Cerebellar cortex (tissue), 1 donor: ENCODE measurements around the gene GJD4.

Source experiments
- DNase-seq: peaks from one replicate; pipeline ENCODE4 v3.0.0-alpha.2; 2015; ENCODE audit warnings: low spot score

GJD4 gene

GRCh38 chr10:35579116-35579515 is 26.0 kb upstream of the GJD4 start:
- DNase-seq, result no peak

DNA sequence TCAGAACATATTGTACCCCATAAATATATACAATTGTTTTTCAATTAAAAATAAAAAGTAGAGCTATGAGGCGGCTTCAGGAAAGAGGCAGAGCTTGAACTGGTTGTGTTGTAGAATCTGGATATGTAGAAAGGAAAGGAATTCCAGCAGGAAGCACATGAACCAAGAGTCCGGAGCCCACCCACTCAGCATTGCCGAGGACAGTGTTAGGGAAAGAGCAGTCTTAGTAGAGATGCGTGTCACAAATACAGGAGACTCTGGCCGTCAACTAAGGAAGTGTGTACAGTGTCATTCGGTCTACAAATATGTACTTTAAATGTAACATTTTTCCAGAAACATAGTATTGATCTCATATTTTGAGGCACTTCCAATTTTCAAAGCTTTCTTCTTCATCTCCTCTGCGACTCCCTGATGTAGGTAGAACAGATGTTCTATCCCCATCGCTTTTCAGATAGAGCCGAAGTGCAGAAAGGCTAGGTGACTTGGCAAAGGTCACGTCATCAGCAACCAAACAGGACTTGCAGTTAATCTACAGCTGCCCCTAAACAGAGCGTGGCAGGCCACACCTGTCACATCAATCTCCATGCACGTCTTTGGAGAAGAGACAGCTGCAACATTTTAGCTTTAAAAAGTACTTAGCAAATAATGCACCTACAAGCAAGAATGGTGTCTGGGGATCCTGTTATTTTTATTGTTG is 25.3 kb upstream of the GJD4 start:
- DNase-seq, result no peak

DNA sequence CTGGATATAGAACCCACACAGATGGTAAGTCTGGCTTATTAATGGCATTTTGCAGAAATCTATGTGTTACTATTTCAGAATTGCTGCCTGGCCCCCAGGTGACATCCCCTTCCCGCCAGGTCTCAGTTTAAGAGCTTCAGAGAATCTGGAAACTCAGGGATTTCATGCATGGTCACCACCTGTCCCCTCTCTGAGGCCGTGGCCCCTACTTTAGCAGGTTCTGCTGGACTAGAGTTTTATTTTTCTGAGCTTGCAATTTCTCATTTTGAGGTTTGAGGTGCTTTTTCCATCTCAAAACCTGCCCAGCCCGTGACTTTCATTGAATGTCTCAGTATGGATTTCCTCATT is 24.7 kb upstream of the GJD4 start:
- DNase-seq, result no peak

DNA sequence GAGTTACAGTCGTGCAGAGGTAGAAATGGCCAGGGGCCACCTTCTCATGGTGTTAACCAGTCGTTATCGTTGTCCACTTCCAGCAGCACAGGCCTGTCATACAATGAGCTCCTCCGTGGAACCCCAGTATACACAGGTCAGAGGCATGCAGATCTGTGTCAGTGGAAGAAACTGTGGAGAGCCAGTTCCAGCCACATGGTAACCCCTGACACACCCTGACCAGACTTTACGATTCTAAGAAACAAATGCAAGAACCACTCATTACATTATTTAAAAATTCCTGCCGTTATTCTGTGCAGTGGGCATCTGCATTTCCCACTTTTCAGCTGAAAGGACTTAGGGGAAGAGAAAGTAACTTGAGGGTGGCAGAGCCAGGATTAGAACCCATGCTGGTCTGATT is 23.5 kb upstream of the GJD4 start:
- no peak for DNase-seq

DNA sequence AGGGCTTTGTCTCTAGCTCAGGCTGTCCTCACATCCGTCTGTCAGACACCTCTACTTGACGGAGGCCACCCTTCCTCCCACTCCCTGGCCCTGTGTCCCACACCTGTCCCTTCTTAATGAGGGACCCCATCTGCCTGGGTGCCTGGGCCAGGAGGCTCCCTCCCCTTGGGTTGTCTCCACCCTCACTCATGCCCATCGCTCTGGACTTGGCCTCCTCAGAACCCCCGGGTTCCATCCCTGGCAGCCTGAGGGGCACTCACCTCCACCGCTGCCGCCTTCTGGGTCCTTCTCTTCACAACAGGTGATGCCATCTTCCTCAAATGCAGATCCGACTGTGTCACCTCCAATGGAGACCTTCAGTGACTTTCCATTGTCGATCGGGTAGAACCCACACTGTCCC is 20.2 kb upstream of the GJD4 start:
- no peak for DNase-seq

DNA sequence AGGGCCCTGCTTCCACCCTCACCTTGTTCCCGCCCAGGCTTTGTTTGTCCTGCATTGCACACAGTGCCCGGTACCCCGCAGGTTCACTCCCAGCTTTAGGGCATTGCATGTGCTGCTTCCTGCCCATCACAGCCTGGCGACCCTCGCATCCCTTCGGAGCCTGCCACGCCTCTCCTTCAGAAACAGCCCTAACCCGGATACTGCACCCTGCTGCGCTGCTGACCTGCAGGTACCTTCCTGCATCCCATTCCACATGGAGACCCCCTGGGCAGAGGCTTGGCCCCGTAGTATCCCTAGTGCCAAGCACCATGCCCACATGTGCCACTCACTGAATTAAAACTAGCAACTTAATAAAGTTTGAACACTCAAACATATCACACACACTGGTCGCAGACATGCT is 19.8 kb upstream of the GJD4 start:
- no peak for DNase-seq

DNA sequence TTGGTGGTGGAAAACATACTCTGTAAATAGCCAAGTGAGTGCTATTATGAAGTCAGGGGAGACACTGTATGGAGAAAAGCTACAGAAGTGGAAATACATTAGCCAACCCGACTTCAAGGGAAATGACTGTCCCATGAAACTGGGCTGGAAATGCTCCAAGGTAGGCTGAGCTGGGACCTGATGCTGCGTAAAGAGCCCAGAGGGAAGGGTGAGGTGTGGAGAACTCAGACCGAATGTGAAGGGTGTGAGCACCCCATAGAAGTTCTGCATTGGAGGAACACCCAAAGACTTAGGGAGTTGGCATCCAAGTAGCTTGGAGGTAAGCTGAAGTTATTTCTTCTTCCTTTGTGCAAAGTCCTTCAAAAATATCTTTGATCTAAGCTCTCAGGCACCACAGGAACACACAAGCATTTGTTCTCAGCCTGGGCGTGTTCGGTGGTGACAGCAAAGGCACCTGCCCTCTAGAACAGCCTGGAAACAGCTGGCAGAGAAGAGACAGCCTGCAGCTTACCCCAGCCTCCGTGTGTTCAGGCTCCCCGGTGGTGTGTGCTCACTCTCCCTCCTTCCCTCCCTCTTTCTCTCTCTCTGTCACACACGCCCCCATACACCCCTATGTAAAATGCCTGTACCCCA is 19.1 kb upstream of the GJD4 start:
- no peak for DNase-seq

DNA sequence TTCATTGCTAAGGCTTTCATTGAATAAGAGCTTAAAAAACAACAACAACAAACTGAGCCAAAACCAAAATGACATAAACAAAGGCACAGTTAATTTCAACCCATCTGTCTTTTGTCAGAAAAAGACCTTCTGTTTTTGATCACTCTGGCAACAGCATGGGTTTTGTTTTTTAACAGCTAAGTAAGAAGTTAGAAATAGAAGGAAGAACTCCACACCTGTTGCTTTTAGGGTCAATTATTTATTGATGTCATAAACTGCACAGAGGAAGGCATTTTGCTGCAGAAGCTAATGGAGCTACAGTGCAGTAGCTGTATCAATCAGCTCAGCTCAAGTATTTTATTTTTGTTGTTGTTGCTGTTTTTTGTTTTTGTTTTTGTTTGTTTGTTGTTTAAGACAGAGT is 16.3 kb upstream of the GJD4 start:
- no peak for DNase-seq

DNA sequence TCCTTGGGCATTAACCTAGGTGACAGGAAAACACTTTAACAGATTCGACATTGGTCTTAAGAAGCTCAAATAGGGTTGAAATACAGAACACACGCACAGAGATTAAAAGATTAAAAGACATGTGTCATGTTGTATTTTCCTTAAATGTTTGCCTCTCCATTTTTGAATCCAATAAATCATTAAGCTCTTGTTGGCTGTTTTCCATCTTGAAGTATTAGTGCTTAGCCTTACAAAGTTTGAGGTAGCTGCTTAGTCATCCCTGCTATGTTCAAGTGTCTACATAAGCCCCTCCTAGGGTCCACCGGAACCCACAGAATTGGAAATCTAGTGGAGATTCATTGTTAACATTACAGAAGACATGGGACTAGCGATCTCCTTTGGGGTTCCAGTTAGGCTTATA is 12.7 kb upstream of the GJD4 start:
- no peak for DNase-seq

- DNase-seq, result no peak
Observed at GRCh38 chr10:35594115-35595079, 10.7 kb upstream of the GJD4 start.

DNA sequence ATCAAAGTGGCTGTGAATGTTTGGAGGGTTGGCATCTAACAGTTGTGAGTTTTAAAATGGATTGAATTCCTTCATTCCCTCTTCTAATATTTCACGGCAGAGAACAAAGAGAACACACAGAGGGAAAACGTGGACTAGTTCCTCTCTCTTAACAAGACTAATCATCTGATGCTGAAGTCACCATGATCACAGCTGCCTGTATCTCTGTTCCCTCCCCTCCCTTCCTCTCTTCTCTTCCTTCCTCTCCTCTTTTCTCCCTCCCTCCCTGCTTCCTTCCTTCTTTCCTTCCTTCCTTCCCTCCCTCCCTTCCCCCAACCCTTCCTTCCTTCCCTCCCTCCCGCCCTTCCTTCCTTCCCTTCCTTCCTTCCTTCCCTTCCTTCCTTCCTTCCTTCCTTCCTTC is 10.0 kb upstream of the GJD4 start:
- DNase-seq, result no peak

GRCh38 chr10:35598379-35598778 is 6.8 kb upstream of the GJD4 start:
- peak; percentile 8 for DNase-seq

- DNase-seq, result no peak
Observed at GRCh38 chr10:35600193-35600592, 4.9 kb upstream of the GJD4 start.

GRCh38 chr10:35606430-35606829 is 1.3 kb downstream of the GJD4 start:
- DNase-seq, result no peak

- DNase-seq, result no peak
Observed at GRCh38 chr10:35607475-35608327, 2.6 kb downstream of the GJD4 start.

DNA sequence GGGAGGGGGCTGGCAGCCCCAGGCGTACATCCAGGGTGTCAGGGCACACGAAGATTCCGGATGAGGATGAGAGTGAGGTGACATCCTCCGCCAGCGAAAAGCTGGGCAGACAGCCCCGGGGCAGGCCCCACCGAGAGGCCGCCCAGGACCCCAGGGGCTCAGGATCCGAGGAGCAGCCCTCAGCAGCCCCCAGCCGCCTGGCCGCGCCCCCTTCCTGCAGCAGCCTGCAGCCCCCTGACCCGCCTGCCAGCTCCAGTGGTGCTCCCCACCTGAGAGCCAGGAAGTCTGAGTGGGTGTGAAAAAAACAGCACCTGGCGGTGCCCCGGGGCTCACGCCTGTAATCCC is 3.2 kb downstream of the GJD4 start:
- no peak for DNase-seq

DNA sequence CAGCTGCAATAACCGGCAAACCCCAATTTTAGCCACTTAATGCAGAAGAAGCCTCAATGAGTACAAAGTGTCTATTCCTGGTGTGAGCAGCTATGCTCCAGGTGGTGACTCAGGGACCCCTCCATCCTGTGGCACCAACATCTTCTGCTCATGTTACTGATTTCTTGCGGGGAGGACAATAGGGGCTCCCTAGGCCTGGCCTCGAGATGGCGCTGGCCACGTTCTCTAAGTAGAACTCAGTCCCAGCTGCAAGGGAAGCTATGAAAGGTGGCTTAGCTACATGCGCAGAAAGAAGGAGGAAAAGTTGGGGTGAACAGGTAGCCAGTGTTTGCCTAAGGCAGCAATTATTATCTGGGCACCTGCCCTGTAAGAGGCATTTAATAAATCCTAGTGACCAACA is 6.6 kb downstream of the GJD4 start:
- DNase-seq, result no peak

GRCh38 chr10:35612385-35613106 is 7.4 kb downstream of the GJD4 start:
- no peak for DNase-seq

GRCh38 chr10:35613107-35613440 is 7.9 kb downstream of the GJD4 start:
- DNase-seq, result no peak

GRCh38 chr10:35613597-35614226 is 8.6 kb downstream of the GJD4 start:
- no peak for DNase-seq

DNA sequence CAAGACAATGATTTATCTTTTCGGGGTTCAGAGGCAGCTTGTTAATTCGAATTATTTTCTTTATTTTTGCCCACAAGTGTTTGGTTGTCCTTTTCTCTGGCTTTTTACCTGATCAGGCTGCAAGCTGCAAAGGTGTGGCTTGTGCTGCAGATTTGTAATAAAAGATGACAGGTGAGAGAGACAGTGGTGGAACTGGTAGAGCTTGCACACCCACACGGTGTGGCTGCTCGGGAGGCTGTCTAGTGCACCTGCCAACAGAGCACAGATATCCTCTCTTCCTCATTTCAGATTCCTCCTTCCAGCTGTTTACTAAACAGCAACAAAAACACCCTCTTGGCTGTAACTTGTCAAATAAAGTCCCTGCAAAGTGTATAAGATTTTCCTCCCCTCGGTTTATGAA is 9.2 kb downstream of the GJD4 start:
- DNase-seq, result no peak
